ENCODE measurements around the gene ZFY. TPM values are rescaled to one million over a fixed set of nuclear protein-coding genes. Genes with fewer than 3 reads are reported as not detected.

Gene ZFY
- 19.6 and 22.3 TPM in 2 replicates for total RNA-seq

GRCh38 chrY:2934861-2935715, at the start of gene ZFY:
Gene ZFY (plus strand): TSS chrY:2935381. CDS start chrY:2953937, 18,556 bp downstream.

Other genes starting within 250 kb of the ZFY start
- not detected in 2 replicates for gene SRY, start 147.7 kb upstream of the ZFY start, total RNA-seq
- 385 and 423 TPM in 2 replicates for gene RPS4Y1, start 93.8 kb upstream of the ZFY start, total RNA-seq

Data from aortic smooth muscle cell (primary cell).